NCI-H1930 (cell line): ENCODE results near the gene FANCC.
"Not testable (repeated sequence)": the region's sequence is repeated elsewhere in the genome, so short reads cannot be mapped to it uniquely, and the experiment has no call there.

ENCODE experiments used
- DNase-seq, 2 experiments: peaks; one replicate each; lab custom pipeline; 2025; lab: John Stamatoyannopoulos, UW

The FANCC gene

GRCh38 chr9:95229230-95229915 is 88.1 kb downstream of the FANCC start:
- DNase-seq = no peak

- no peak for DNase-seq
Observed at GRCh38 chr9:95226921-95227320, 90.6 kb downstream of the FANCC start.

- no peak for DNase-seq
Observed at GRCh38 chr9:95225726-95226106, 91.8 kb downstream of the FANCC start.

- DNase-seq = no peak
Observed at GRCh38 chr9:95225076-95225725, 92.3 kb downstream of the FANCC start.

- no peak for DNase-seq
Observed at GRCh38 chr9:95224376-95225019, 93.0 kb downstream of the FANCC start.

- not testable (repeated sequence) for DNase-seq
Observed at GRCh38 chr9:95220352-95220751, 97.2 kb downstream of the FANCC start.

GRCh38 chr9:95218773-95219172 is 98.7 kb downstream of the FANCC start:
- DNase-seq = no peak

GRCh38 chr9:95217936-95218335 is 99.6 kb downstream of the FANCC start:
- DNase-seq = no peak

- DNase-seq = no peak
Observed at GRCh38 chr9:95215336-95215898, 102.1 kb downstream of the FANCC start.

- no peak for DNase-seq
Observed at GRCh38 chr9:95213117-95213516, 104.4 kb downstream of the FANCC start.

GRCh38 chr9:95211028-95211427 is 106.5 kb downstream of the FANCC start:
- no peak for DNase-seq

- DNase-seq = no peak
Observed at GRCh38 chr9:95207403-95207802, 110.1 kb downstream of the FANCC start.

- no peak for DNase-seq
Observed at GRCh38 chr9:95206143-95206542, 111.4 kb downstream of the FANCC start.

- no peak for DNase-seq
Observed at GRCh38 chr9:95204710-95205109, 112.8 kb downstream of the FANCC start.

- DNase-seq = no peak
Observed at GRCh38 chr9:95204310-95204709, 113.2 kb downstream of the FANCC start.

- not testable (repeated sequence) for DNase-seq
Observed at GRCh38 chr9:95203019-95203418, 114.5 kb downstream of the FANCC start.

GRCh38 chr9:95202076-95202681 is 115.3 kb downstream of the FANCC start:
- DNase-seq = no peak

- no peak for DNase-seq
Observed at GRCh38 chr9:95201206-95201605, 116.3 kb downstream of the FANCC start.

- DNase-seq = no peak
Observed at GRCh38 chr9:95197692-95198271, 119.7 kb downstream of the FANCC start.

GRCh38 chr9:95193480-95193879 is 124.0 kb downstream of the FANCC start:
- DNase-seq = no peak

GRCh38 chr9:95193067-95193466 is 124.4 kb downstream of the FANCC start:
- no peak for DNase-seq

GRCh38 chr9:95192631-95193030 is 124.9 kb downstream of the FANCC start:
- DNase-seq = no peak
